Stimulated activated CD8-positive, alpha-beta memory T cell treated with anti-CD3 and anti-CD28 coated beads, Interleukin-7, amount 100 ng/mL, for 48 hours (primary cell): ENCODE results near the gene YIPF7.
A peak's percentile ranks its signal among the peaks of the same experiment; 100 is the strongest.

Experiments
- DNase-seq, 2 donors: peaks; one replicate each; pipeline ENCODE4 v3.0.0-alpha.2; 2020; ENCODE audit warnings: low read depth in 1 of 2; ENCODE audit errors: extremely low read depth in 1 of 2

Gene YIPF7

DNA sequence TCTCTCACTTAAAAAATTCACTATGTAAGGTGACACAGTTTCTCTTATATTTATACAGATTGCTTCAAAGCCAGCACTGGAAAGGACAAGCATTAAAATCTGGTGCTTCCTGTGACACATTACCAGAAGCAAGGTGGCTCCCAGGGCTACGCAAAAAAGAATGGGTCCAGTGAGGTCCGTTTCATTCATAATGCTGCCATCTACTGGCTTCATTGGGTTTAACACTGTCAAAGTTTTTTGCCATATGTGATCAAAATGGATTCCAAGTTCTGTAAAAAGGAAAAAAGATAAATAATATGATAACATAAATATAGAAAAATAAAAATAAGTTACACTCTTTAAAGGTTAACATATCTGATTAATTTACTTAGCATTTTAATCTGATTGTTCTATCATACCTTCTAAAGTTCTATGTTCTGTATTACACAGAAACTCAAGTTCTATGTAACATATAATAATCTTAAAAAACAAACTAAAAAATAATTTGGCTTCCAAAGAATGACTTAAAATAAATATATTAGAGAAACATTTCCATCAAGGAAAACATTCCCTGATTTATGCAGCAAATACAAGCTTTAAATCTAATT is 22.1 kb downstream of the YIPF7 start:
- DNase-seq, result peak; percentile 2 to 18

DNA sequence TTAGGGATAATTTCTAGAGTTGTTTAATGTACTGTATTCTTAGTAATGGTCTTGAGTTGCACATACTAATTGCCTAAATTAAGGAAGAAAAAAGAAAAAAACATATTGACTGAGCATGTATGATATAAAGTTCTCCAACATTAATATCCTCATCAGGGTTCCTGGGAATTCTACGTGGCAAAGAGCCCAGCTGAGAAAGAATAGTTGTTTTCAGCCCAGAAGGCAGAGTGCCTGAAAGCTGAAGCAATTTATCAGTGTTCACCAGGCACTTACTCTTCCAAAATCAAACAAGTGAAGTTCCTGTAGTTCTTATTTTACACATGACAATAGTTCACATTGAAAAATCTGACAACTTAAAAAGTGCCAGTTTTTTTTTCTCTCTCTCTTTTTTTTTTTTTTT is 27.7 kb downstream of the YIPF7 start:
- DNase-seq, result no peak

DNA sequence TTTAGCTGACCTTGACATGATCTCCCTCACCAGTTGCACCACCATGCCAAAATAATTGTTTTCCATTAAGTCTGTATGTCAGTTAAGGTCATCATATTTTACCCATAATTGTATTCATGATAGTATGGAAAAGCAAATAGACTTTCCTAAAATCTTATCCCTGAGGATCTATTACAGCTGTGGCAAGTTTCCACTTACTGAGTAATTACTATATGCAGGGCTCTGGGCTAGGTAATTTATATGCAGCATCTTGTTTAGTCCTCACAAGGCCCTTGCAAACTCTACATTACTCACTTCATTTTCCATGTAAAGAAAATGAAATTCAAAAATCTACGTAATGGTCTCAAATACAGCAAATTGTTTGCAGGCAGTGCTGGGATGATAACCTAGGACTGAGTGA is 34.8 kb downstream of the YIPF7 start:
- DNase-seq, result no peak

DNA sequence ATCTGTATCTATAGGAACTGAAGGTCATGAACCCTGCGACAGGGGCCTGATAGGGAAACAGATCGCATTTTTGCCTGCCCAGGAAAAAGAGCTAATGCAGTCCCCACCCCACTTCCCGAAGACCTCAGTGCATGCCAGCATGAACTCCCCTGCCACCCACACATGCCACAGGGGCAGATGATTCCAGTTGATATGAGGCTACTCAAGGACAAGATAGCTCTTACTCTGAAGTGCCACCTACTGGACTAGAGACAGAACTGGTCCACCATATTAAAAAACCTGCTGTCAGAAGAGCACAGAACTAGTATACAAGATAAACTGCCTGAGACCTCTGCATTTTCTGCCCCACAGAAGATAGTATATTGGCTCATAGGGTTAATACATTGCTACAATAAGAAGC is 68.0 kb downstream of the YIPF7 start:
- DNase-seq, result no peak

DNA sequence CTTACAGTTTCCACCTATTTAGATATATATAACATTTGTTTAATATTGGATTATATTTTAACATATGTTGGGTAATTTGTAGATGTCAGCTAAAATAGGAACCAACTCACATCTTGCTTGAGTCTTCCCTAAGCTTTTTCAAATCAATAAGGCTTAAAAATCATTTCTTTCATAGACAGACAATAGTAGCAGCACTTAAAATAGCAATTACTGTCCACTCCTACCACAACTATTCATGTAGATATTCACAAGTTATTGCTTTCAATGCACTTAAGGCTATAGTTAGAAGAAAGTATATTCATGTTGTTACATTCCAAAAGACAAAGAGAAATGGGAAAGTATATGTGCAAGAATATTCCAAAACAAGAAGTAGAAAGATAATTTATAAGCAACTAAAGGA is 71.2 kb downstream of the YIPF7 start:
- DNase-seq, result no peak

DNA sequence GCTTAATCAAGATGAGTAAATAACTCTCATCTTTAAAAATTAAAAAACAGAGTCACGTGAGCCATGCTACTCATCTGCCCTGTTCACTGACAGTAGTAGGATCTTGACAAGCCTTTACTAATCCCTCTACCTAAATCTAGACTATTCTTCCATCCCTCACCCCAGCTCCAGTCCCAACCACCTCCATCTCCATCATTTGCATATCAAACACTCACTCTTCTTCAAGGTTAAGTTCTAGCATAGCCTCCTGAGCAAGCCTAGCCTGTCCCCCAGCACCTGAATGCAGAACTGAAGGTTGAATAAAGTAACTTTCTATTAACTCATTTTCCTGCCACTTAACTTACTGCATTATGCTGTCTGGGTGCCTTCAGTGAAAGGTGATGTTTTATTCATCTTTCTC is 72.5 kb downstream of the YIPF7 start:
- no peak for DNase-seq
